GM18909 (cell line): ENCODE results near the gene TIMP3.

Source experiments
- ATAC-seq: cut with Tn5 transposase; IDR thresholded peaks from one replicate; pipeline ENCODE4 v1.9.1; 2021; ENCODE audit warnings: mild to moderate bottlenecking; ENCODE audit not compliant: unreplicated experiment, poor library complexity

The TIMP3 gene

GRCh38 chr22:32874385-32874784 lies 72.9 kb downstream of the TIMP3 start:
- no peak for ATAC-seq

- ATAC-seq = no peak
Observed at GRCh38 chr22:32874976-32875375, 73.5 kb downstream of the TIMP3 start.

GRCh38 chr22:32876516-32876915 lies 75.0 kb downstream of the TIMP3 start:
- no peak for ATAC-seq

GRCh38 chr22:32877196-32877595 lies 75.7 kb downstream of the TIMP3 start:
- no peak for ATAC-seq

GRCh38 chr22:32879550-32879949 lies 78.0 kb downstream of the TIMP3 start:
- ATAC-seq = no peak

GRCh38 chr22:32880061-32880460 lies 78.6 kb downstream of the TIMP3 start:
- ATAC-seq = no peak

GRCh38 chr22:32880505-32880892 lies 79.0 kb downstream of the TIMP3 start:
- no peak for ATAC-seq

- ATAC-seq = no peak
Observed at GRCh38 chr22:32880893-32881596, 79.5 kb downstream of the TIMP3 start.

GRCh38 chr22:32882360-32882755 lies 80.9 kb downstream of the TIMP3 start:
- ATAC-seq = no peak

GRCh38 chr22:32882774-32883530 lies 81.4 kb downstream of the TIMP3 start:
- ATAC-seq = no peak

- ATAC-seq = no peak
Observed at GRCh38 chr22:32887324-32887980, 85.9 kb downstream of the TIMP3 start.

GRCh38 chr22:32888976-32889375 lies 87.5 kb downstream of the TIMP3 start:
- ATAC-seq = no peak

- ATAC-seq = no peak
Observed at GRCh38 chr22:32896891-32897290, 95.4 kb downstream of the TIMP3 start.

GRCh38 chr22:32897400-32897799 lies 95.9 kb downstream of the TIMP3 start:
- ATAC-seq = no peak

GRCh38 chr22:32900886-32901635 lies 99.6 kb downstream of the TIMP3 start:
- no peak for ATAC-seq

- ATAC-seq = no peak
Observed at GRCh38 chr22:32901925-32902324, 100.4 kb downstream of the TIMP3 start.

- no peak for ATAC-seq
Observed at GRCh38 chr22:32903507-32903906, 102.0 kb downstream of the TIMP3 start.

GRCh38 chr22:32904044-32904443 lies 102.5 kb downstream of the TIMP3 start:
- ATAC-seq = no peak

- no peak for ATAC-seq
Observed at GRCh38 chr22:32905400-32905799, 103.9 kb downstream of the TIMP3 start.

GRCh38 chr22:32909581-32910428 lies 108.3 kb downstream of the TIMP3 start:
- ATAC-seq = no peak
